ENCODE data around the gene ALOX12. TPM values are rescaled to one million over a fixed set of nuclear protein-coding genes. Genes with fewer than 3 reads are reported as not detected.
"Not testable (repeated sequence)": the region's sequence is repeated elsewhere in the genome, so short reads cannot be mapped to it uniquely, and the experiment has no call there.

The ALOX12 gene, protein sequence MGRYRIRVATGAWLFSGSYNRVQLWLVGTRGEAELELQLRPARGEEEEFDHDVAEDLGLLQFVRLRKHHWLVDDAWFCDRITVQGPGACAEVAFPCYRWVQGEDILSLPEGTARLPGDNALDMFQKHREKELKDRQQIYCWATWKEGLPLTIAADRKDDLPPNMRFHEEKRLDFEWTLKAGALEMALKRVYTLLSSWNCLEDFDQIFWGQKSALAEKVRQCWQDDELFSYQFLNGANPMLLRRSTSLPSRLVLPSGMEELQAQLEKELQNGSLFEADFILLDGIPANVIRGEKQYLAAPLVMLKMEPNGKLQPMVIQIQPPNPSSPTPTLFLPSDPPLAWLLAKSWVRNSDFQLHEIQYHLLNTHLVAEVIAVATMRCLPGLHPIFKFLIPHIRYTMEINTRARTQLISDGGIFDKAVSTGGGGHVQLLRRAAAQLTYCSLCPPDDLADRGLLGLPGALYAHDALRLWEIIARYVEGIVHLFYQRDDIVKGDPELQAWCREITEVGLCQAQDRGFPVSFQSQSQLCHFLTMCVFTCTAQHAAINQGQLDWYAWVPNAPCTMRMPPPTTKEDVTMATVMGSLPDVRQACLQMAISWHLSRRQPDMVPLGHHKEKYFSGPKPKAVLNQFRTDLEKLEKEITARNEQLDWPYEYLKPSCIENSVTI
- total RNA-seq: under 1 TPM in 2 of 3 donors, not detected in 1; 0.25 to 0.26 TPM
- long read RNA-seq, donor 1, partial matches to known transcripts: 0 of 3 reads
- long read RNA-seq, donor 1, other reads (novel, unspliced or antisense): 2 of 3 reads
- long read RNA-seq, donor 2: 0 reads

GRCh38 chr17:6995500-6996255 is at the start of gene ALOX12:
ALOX12 (plus strand) TSS chr17:6996049; CDS start chr17:6996118, 69 bp downstream.
- Histone ChIP-seq H3K9me3 (no peaks in the 10 kb centered on the region), H3K36me3 (ENCODE audit: low read depth) (no peaks in the 10 kb centered on the region), H3K4me1 (ENCODE audit: low read depth) (no peaks in the 10 kb centered on the region), H3K4me3 (no peak within 1 kb of the TSS)
- intact Hi-C loops (cut with DNase I, micrococcal nuclease): loop anchor here in 1 of 2 donors (5.0 to 10.0 kb wide), 2 partner anchors 83 to 331 kb away; no protein-coding TSS in a partner anchor
- ATAC-seq (peak; percentile 76), DNase-seq (peak; percentile 43 to 65 (median 56))
- no peak for TF ChIP-seq CTCF (IDR thresholded peaks at IDR 0.05)

DNA sequence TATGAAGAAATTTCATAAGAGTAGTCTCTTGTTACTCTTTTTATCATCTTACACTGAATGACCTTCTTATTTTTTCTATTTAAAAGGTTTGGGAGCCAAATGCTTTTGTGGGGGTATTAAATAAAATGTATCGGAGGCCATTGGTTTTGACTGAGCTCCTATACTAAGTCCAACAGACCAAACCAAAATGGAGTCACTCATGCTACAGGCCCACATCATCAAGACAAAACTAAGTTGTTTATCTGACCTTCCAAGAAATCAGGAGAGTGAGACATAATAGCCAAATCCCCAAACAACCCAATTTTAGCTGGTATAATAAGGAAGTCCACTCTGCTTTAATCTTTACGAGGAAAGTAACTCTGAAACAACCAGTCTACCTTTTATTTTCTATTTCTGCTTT is 48.1 kb upstream of the ALOX12 start:
- intact Hi-C loops (cut with DNase I, micrococcal nuclease): no loop called here
- no peak for DNase-seq
- Histone ChIP-seq H3K9me3 (no peaks in the 10 kb centered on the region), H3K4me3 (no peak overlapping the region), H3K36me3 (ENCODE audit: low read depth) (no peaks in the 10 kb centered on the region), H3K4me1 (ENCODE audit: low read depth) (no peaks in the 10 kb centered on the region)
- ATAC-seq: no peak
- TF ChIP-seq CTCF (IDR thresholded peaks at IDR 0.05): no peak

- no peak for ATAC-seq
- H3K4me1 ChIP-seq (ENCODE audit: low read depth): no peaks in the 10 kb centered on the region
- DNase-seq: no peak
- intact Hi-C loops (cut with DNase I, micrococcal nuclease): no loop called here
- no peaks in the 10 kb centered on the region for H3K36me3 ChIP-seq (ENCODE audit: low read depth)
- H3K4me3 ChIP-seq: no peak overlapping the region
- TF ChIP-seq CTCF (IDR thresholded peaks at IDR 0.05): no peak
- no peaks in the 10 kb centered on the region for H3K9me3 ChIP-seq
Observed at GRCh38 chr17:6948562-6948961, 47.3 kb upstream of the ALOX12 start.

DNA sequence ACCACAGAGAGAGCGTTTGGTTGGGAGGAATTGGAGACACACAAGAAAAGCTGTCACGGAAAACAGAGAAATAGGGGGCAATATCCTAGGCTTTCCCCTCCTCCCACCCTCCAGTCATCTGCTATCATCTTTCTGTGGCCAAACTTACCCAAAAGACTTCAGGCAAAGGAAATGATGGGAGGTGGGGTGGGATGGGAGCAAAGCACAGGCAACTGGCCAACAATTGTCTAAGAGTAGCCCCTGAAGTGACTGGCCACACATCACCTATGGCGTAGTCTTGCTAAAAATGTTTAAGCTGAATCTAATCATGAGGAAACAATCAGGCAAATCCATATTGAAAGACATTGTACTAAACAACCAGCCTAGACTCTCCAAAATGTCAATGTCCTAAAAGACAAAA is 46.9 kb upstream of the ALOX12 start:
- DNase-seq: no peak
- no peak for ATAC-seq
- intact Hi-C loops (cut with DNase I, micrococcal nuclease): no loop called here
- Histone ChIP-seq H3K4me1 (ENCODE audit: low read depth) (no peaks in the 10 kb centered on the region), H3K9me3 (no peaks in the 10 kb centered on the region), H3K36me3 (ENCODE audit: low read depth) (no peaks in the 10 kb centered on the region), H3K4me3 (no peak overlapping the region)
- no peak for TF ChIP-seq CTCF (IDR thresholded peaks at IDR 0.05)

GRCh38 chr17:6950938-6951337 is 44.9 kb upstream of the ALOX12 start:
- H3K4me1 ChIP-seq (ENCODE audit: low read depth): not testable (repeated sequence)

More at GRCh38 chr17:6950938-6951337, 44.9 kb upstream of the ALOX12 start:
- ATAC-seq; DNase-seq; H3K9me3 ChIP-seq; H3K36me3 ChIP-seq (ENCODE audit: low read depth); intact Hi-C loops (cut with DNase I, micrococcal nuclease); H3K4me3 ChIP-seq: not testable (repeated sequence)

All from mucosa of descending colon (tissue), 3 donors.